HEK293 (cell line): ENCODE data around the gene NUDT4.

ENCODE experiments used
- CTCF ChIA-PET: fragments of 350-600 bp; formaldehyde crosslinking; extraction: SDS; loops from one replicate; lab custom pipeline; 2021; ENCODE audit warnings: antibody characterized with exemption; lab: Yijun Ruan, JAX
- POLR2A ChIA-PET: fragments of 300-600 bp; formaldehyde crosslinking; extraction: SDS; loops from one replicate; lab custom pipeline; 2020; ENCODE audit warnings: antibody characterized with exemption, inconsistent platforms; lab: Yijun Ruan, JAX
- H3K27ac ChIP-seq: fragments of 200-500 bp; sonication (Bioruptor generic); 2 replicates; pipeline ENCODE4 v1.5.1; 2014; ENCODE audit warnings: low read depth, low read length, control low read depth, inconsistent platforms; ENCODE audit errors: extremely low read depth
- H3K36me3 ChIP-seq, 2 experiments: fragments of 200-500 bp in 1 of 2; sonication (Bioruptor generic) in 1 of 2; 1 replicate in 1 of 2; 2 replicates in 1 of 2; pipeline ENCODE4 v1.5.1; 2014 to 2017; ENCODE audit warnings: inconsistent platforms in 2 of 2, low read length in 2 of 2; ENCODE audit not compliant: control insufficient read depth in 2 of 2, insufficient read depth in 1 of 2
- H3K4me1 ChIP-seq: fragments of 200-500 bp; sonication (Bioruptor generic); 2 replicates; pipeline ENCODE4 v1.5.1; 2014; ENCODE audit warnings: mild to moderate bottlenecking, low read length, inconsistent platforms; ENCODE audit not compliant: control insufficient read depth, insufficient read depth
- H3K4me3 ChIP-seq: 2 replicates; pipeline ENCODE4 v1.5.1; 2011; ENCODE audit warnings: low read depth, mild to moderate bottlenecking, control low read depth, low read length, moderate library complexity
- H3K9me3 ChIP-seq: fragments of 200-500 bp; sonication (Bioruptor generic); 2 replicates; pipeline ENCODE4 v1.5.1; 2014; ENCODE audit warnings: low read depth, low read length, inconsistent platforms; ENCODE audit not compliant: control insufficient read depth, insufficient read depth
- CTCF ChIP-seq: fragments of 450-650 bp; formaldehyde crosslinking; IDR thresholded peaks from 2 replicates; pipeline ENCODE4 v1.5.1; 2016; ENCODE audit warnings: missing biosample characterization, missing genetic modification characterization
- GLIS2 ChIP-seq: fragments of 450-650 bp; formaldehyde crosslinking; IDR thresholded peaks from 2 replicates; pipeline ENCODE4 v1.5.1; 2016; ENCODE audit warnings: missing biosample characterization, missing genetic modification characterization
- KLF16 ChIP-seq: fragments of 450-650 bp; formaldehyde crosslinking; IDR thresholded peaks from 2 replicates; pipeline ENCODE4 v1.5.1; 2017; ENCODE audit warnings: missing biosample characterization, missing genetic modification characterization
- MEIS1 ChIP-seq: sonication (generic); formaldehyde crosslinking; IDR thresholded peaks from 2 replicates; pipeline ENCODE4 v1.8.1; 2022; ENCODE audit warnings: missing genetic modification reagents, mild to moderate bottlenecking, borderline replicate concordance
- PRDM1 ChIP-seq: fragments of 450-650 bp; formaldehyde crosslinking; IDR thresholded peaks from 2 replicates; pipeline ENCODE4; 2016; ENCODE audit warnings: missing biosample characterization, missing genetic modification characterization
- PRDM4 ChIP-seq: fragments of 450-650 bp; formaldehyde crosslinking; IDR thresholded peaks from 2 replicates; pipeline ENCODE4 v1.5.1; 2017; ENCODE audit warnings: missing biosample characterization, missing genetic modification characterization
- REPIN1 ChIP-seq: fragments of 450-650 bp; formaldehyde crosslinking; IDR thresholded peaks from 2 replicates; pipeline ENCODE4 v1.5.1; 2017; ENCODE audit warnings: missing biosample characterization, missing genetic modification characterization, low read depth
- ZNF133 ChIP-seq: fragments of 450-650 bp; formaldehyde crosslinking; IDR thresholded peaks from 2 replicates; pipeline ENCODE4 v1.5.1; 2016; ENCODE audit warnings: missing biosample characterization, missing genetic modification characterization
- ZNF146 ChIP-seq: fragments of 450-650 bp; formaldehyde crosslinking; IDR thresholded peaks from 2 replicates; pipeline ENCODE4 v1.5.1; 2016; ENCODE audit warnings: missing biosample characterization, missing genetic modification characterization
- ZNF19 ChIP-seq: fragments of 450-650 bp; formaldehyde crosslinking; IDR thresholded peaks from 2 replicates; pipeline ENCODE4; 2016; ENCODE audit warnings: missing biosample characterization, missing genetic modification characterization, low read depth
- ZNF202 ChIP-seq: fragments of 450-650 bp; formaldehyde crosslinking; IDR thresholded peaks from 2 replicates; pipeline ENCODE4 v1.5.1; 2016; ENCODE audit warnings: missing biosample characterization, missing genetic modification characterization, borderline replicate concordance
- ZNF24 ChIP-seq: fragments of 450-650 bp; formaldehyde crosslinking; IDR thresholded peaks from 2 replicates; pipeline ENCODE4 v1.5.1; 2016; ENCODE audit warnings: missing biosample characterization, missing genetic modification characterization
- ZNF311 ChIP-seq: fragments of 450-650 bp; formaldehyde crosslinking; IDR thresholded peaks from 2 replicates; pipeline ENCODE4 v1.5.1; 2017; ENCODE audit warnings: missing biosample characterization, missing genetic modification characterization, borderline replicate concordance
- ZNF335 ChIP-seq: fragments of 450-650 bp; formaldehyde crosslinking; conservative IDR thresholded peaks from 2 replicates; pipeline ENCODE4 v1.5.1; 2016; ENCODE audit warnings: missing biosample characterization, missing genetic modification characterization
- ZNF366 ChIP-seq: fragments of 450-650 bp; formaldehyde crosslinking; conservative IDR thresholded peaks from 2 replicates; pipeline ENCODE4 v1.5.1; 2016; ENCODE audit warnings: missing biosample characterization, missing genetic modification characterization
- ZNF391 ChIP-seq: fragments of 450-650 bp; formaldehyde crosslinking; IDR thresholded peaks from 2 replicates; pipeline ENCODE4 v1.5.1; 2016; ENCODE audit warnings: low read depth, missing biosample characterization, missing genetic modification characterization, borderline replicate concordance
- ZNF394 ChIP-seq: fragments of 450-650 bp; formaldehyde crosslinking; IDR thresholded peaks from 2 replicates; pipeline ENCODE4 v1.5.1; 2016; ENCODE audit warnings: missing biosample characterization, missing genetic modification characterization, mild to moderate bottlenecking, moderate library complexity, borderline replicate concordance
- ZNF514 ChIP-seq: fragments of 450-650 bp; formaldehyde crosslinking; IDR thresholded peaks from 2 replicates; pipeline ENCODE4 v1.5.1; 2016; ENCODE audit warnings: missing biosample characterization, missing genetic modification characterization
- ZNF549 ChIP-seq: fragments of 450-650 bp; IDR thresholded peaks from 2 replicates; pipeline ENCODE4 v1.5.1; 2018; ENCODE audit warnings: missing biosample characterization, missing genetic modification characterization, mild to moderate bottlenecking, inconsistent platforms, moderate library complexity
- ZNF555 ChIP-seq: fragments of 450-650 bp; formaldehyde crosslinking; conservative IDR thresholded peaks from 2 replicates; pipeline ENCODE4 v1.5.1; 2017; ENCODE audit warnings: missing biosample characterization, mild to moderate bottlenecking, missing genetic modification characterization, inconsistent platforms
- ZNF626 ChIP-seq: fragments of 450-650 bp; sonication (Bioruptor Pico); formaldehyde crosslinking; IDR thresholded peaks from 2 replicates; pipeline ENCODE4 v1.5.1; 2018; ENCODE audit warnings: missing biosample characterization, missing genetic modification characterization, inconsistent platforms
- ZNF660 ChIP-seq: fragments of 450-650 bp; IDR thresholded peaks from 2 replicates; pipeline ENCODE4 v1.5.1; 2018; ENCODE audit warnings: missing biosample characterization, mild to moderate bottlenecking, missing genetic modification characterization
- ZNF677 ChIP-seq: fragments of 450-650 bp; IDR thresholded peaks from 2 replicates; pipeline ENCODE4 v1.5.0; 2018; ENCODE audit warnings: missing biosample characterization, mild to moderate bottlenecking, missing genetic modification characterization, moderate library complexity
- ZNF707 ChIP-seq: fragments of 450-650 bp; formaldehyde crosslinking; IDR thresholded peaks from 2 replicates; pipeline ENCODE4 v1.5.1; 2016; ENCODE audit warnings: missing biosample characterization, missing genetic modification characterization
- ZNF768 ChIP-seq: fragments of 450-650 bp; formaldehyde crosslinking; IDR thresholded peaks from 2 replicates; pipeline ENCODE4 v1.5.1; 2018; ENCODE audit warnings: missing biosample characterization, mild to moderate bottlenecking, missing genetic modification characterization
- ZNF792 ChIP-seq: fragments of 450-650 bp; formaldehyde crosslinking; IDR thresholded peaks from 2 replicates; pipeline ENCODE4 v1.5.1; 2016; ENCODE audit warnings: missing biosample characterization, missing genetic modification characterization
- TF ChIP-seq, protein P1 (sequence below): fragments of 450-650 bp; IDR thresholded peaks from 2 replicates; pipeline ENCODE4 v1.5.1; 2018; ENCODE audit warnings: missing biosample characterization, missing genetic modification characterization
- TF ChIP-seq, protein P2 (sequence below): fragments of 450-650 bp; formaldehyde crosslinking; IDR thresholded peaks from 2 replicates; pipeline ENCODE4 v1.5.1; 2016; ENCODE audit warnings: missing biosample characterization, missing genetic modification characterization

The NUDT4 gene

DNA sequence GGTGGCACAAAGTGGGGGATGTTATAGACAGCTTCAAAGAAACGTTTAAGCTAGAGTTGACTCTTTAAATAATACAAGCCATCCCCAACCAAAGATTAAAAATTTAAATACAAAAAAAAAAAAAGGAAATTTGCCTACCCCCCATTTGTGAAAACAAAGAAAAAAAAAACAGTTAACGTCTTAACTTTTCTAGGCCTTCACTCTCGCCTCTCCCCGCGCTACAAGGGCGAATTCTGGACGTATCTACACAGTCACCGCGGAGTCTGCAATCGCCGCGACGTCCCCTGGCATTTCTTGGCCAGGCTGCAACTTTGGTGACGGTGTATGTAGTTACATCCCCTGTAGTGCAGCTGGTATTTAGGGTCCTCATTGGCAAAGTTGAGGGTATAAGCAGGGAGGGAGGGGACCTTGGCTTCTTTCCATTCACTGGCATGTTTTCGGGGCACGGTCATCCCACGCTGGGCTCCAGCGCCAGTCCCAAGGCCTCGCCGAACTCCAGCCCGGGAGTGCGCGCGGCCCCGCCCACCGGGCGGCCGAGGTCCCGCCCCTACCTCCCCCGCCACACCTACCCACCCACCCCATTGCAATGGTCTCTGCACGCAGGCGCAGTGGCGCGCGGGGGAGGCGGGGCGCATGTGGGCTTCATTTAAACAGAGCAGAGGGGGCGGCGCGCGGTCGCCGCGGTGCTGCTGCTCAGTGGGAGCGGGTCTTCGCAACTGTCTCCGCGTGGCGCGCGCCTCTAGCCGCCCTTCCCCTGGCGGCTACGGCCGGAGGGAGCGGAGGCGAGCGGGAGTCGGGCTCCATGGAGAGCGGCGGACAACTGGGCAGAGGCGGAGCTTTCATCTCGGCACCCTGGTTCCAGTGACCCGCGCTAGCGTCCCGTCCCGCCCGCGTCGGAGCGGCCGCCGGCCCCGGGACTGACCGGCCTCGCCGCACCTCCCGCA, at the start of gene NUDT4:
Gene NUDT4, plus strand, starts transcription at position 674 of the 944 bp plus-strand sequence. CDS start 398 bp downstream, outside the sequence.
- peak within 1 kb of the TSS; percentile 75 for H3K4me3 ChIP-seq
- no peaks in the 10 kb centered on the region for H3K9me3 ChIP-seq
- CTCF ChIA-PET: interaction anchor here (1.2 kb wide), 1 partner anchor 42 kb away, joined by 4 read pairs; no protein-coding TSS in a partner anchor
- H3K36me3 ChIP-seq: no peaks in the 10 kb centered on the region
- peaks cover 10% of the 10 kb centered on the region for H3K4me1 ChIP-seq
- H3K27ac ChIP-seq: peak within 1 kb of the TSS; percentile 74
- POLR2A ChIA-PET: no interaction called here
- TF ChIP-seq CTCF (peak; percentile 20; the same call in 1 of the 2 replicates), ZNF555 (no peak), ZNF549 (tag by site-specific recombination) (no peak), ZNF146 (tag by site-specific recombination) (no peak), ZNF677 (tag by site-specific recombination) (no peak), ZNF391 (tag by site-specific recombination) (peak; percentile 56; the same call in 1 of the 2 replicates), ZNF24 (tag by site-specific recombination) (no peak), ZNF660 (peak; percentile 33; the same call in 1 of the 2 replicates), GLIS2 (tag by site-specific recombination) (peak; percentile 67), ZNF514 (tag by site-specific recombination) (no peak), REPIN1 (tag by site-specific recombination) (no peak), ZNF792 (tag by site-specific recombination) (no peak), ZNF335 (tag by site-specific recombination) (peak; percentile 88), KLF16 (tag by site-specific recombination) (peak; percentile 73), PRDM4 (tag by site-specific recombination) (no peak), ZNF202 (no peak), ZNF311 (tag by site-specific recombination) (no peak), ZNF707 (tag by site-specific recombination) (no peak), ZNF768 (tag by site-specific recombination) (no peak), ZNF133 (no peak), PRDM1 (peak; percentile 73), ZNF19 (tag by site-specific recombination) (no peak), ZNF626 (tag by site-specific recombination) (no peak), ZNF366 (no peak), ZNF394 (tag by site-specific recombination) (no peak), MEIS1 (no peak)
- TF ChIP-seq, protein P1, sequence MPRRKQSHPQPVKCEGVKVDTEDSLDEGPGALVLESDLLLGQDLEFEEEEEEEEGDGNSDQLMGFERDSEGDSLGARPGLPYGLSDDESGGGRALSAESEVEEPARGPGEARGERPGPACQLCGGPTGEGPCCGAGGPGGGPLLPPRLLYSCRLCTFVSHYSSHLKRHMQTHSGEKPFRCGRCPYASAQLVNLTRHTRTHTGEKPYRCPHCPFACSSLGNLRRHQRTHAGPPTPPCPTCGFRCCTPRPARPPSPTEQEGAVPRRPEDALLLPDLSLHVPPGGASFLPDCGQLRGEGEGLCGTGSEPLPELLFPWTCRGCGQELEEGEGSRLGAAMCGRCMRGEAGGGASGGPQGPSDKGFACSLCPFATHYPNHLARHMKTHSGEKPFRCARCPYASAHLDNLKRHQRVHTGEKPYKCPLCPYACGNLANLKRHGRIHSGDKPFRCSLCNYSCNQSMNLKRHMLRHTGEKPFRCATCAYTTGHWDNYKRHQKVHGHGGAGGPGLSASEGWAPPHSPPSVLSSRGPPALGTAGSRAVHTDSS (tag by site-specific recombination): no peak
- TF ChIP-seq, protein P2, sequence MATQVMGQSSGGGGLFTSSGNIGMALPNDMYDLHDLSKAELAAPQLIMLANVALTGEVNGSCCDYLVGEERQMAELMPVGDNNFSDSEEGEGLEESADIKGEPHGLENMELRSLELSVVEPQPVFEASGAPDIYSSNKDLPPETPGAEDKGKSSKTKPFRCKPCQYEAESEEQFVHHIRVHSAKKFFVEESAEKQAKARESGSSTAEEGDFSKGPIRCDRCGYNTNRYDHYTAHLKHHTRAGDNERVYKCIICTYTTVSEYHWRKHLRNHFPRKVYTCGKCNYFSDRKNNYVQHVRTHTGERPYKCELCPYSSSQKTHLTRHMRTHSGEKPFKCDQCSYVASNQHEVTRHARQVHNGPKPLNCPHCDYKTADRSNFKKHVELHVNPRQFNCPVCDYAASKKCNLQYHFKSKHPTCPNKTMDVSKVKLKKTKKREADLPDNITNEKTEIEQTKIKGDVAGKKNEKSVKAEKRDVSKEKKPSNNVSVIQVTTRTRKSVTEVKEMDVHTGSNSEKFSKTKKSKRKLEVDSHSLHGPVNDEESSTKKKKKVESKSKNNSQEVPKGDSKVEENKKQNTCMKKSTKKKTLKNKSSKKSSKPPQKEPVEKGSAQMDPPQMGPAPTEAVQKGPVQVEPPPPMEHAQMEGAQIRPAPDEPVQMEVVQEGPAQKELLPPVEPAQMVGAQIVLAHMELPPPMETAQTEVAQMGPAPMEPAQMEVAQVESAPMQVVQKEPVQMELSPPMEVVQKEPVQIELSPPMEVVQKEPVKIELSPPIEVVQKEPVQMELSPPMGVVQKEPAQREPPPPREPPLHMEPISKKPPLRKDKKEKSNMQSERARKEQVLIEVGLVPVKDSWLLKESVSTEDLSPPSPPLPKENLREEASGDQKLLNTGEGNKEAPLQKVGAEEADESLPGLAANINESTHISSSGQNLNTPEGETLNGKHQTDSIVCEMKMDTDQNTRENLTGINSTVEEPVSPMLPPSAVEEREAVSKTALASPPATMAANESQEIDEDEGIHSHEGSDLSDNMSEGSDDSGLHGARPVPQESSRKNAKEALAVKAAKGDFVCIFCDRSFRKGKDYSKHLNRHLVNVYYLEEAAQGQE: no peak
